ENCODE measurements around the gene MYT1. TPM values are rescaled to one million over a fixed set of nuclear protein-coding genes. Genes with fewer than 3 reads are reported as not detected.

Gene MYT1
- total RNA-seq, 3 donors from 2014 or later (not counting 1 experiment from before 2014, with no cell fraction given), result not detected

DNA sequence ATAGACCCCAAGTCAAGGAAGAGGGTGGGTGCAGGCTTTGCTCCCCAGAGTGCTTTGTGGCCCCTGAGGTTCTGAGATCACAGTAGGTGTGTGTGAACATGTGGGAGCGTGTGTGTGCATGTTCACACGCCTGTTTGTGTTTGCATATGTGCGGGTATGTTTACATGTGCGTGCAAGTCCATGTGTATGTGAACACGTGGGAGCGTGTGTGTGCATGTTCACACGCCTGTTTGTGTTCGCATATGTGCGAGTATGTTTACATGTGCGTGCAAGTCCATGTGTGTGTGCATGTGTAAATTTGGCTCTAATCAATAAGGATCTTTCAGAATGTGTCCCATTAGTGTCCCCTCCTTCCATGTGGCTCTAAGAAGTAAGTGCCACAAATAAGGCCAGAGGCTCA, 49.9 kb downstream of the MYT1 start:
- Histone ChIP-seq H3K36me3 (ENCODE audit: control insufficient read depth, insufficient read depth, low read length) (no peaks in the 10 kb centered on the region), H3K27ac (ENCODE audit: low read length) (no peak overlapping the region), H3K4me1 (ENCODE audit: control insufficient read depth, insufficient read depth, low read length) (peaks cover 1% of the 10 kb centered on the region), H3K4me3 (ENCODE audit: low read length) (no peak overlapping the region), H3K27me3 (ENCODE audit: control insufficient read depth, insufficient read depth, low read length) (no peaks in the 10 kb centered on the region), H3K9me3 (ENCODE audit: control insufficient read depth, insufficient read depth, low read length) (no peaks in the 10 kb centered on the region)
- H3K4me3 Mint-ChIP-seq, result no peak overlapping the region
- intact Hi-C loops (cut with micrococcal nuclease), result no loop called here
- no peak for ATAC-seq
- H3K9me3 Mint-ChIP-seq, result no peaks in the 10 kb centered on the region
- peaks cover 3 to 5% of the 10 kb centered on the region in 2 donors for H3K4me1 Mint-ChIP-seq
- WGBS (ENCODE audit: insufficient coverage), result 94% methylated on average over 10 of the region's 10 CpGs
- no peaks in the 10 kb centered on the region for H3K27me3 Mint-ChIP-seq (ENCODE audit: low read depth in 2 of 2)
- no peaks in the 10 kb centered on the region for H3K36me3 Mint-ChIP-seq
- no peak for DNase-seq
- TF ChIP-seq, protein P1, sequence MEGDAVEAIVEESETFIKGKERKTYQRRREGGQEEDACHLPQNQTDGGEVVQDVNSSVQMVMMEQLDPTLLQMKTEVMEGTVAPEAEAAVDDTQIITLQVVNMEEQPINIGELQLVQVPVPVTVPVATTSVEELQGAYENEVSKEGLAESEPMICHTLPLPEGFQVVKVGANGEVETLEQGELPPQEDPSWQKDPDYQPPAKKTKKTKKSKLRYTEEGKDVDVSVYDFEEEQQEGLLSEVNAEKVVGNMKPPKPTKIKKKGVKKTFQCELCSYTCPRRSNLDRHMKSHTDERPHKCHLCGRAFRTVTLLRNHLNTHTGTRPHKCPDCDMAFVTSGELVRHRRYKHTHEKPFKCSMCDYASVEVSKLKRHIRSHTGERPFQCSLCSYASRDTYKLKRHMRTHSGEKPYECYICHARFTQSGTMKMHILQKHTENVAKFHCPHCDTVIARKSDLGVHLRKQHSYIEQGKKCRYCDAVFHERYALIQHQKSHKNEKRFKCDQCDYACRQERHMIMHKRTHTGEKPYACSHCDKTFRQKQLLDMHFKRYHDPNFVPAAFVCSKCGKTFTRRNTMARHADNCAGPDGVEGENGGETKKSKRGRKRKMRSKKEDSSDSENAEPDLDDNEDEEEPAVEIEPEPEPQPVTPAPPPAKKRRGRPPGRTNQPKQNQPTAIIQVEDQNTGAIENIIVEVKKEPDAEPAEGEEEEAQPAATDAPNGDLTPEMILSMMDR (IDR thresholded peaks at IDR 0.05), result no peak
- no peak overlapping the region for H3K27ac Mint-ChIP-seq

DNA sequence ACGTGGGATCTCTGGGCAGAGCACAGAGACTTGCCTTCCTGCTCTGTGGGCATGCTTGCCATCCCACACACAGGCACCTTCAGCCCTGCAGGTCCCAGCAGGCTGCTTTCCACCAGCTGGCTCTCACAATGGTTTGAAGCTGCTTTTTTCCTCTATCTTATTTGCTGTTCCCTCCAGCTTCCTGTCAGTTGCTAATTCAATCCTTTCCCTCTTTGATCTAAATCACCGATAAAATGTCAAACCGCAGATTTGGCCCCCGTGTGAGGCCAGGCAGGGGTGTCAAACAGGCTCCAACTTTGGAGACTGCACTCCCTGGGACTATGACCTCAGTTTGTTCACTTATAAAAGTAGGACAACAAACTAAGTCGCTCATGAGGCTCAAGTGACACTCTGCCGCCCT, 50.7 kb downstream of the MYT1 start:
- DNase-seq (no peak), ATAC-seq (no peak)
- 46% methylated on average over 6 of the region's 6 CpGs for WGBS (ENCODE audit: insufficient coverage)
- H3K27ac Mint-ChIP-seq, result no peak overlapping the region
- peaks cover 7% of the 10 kb centered on the region for H3K4me1 ChIP-seq (ENCODE audit: control insufficient read depth, insufficient read depth, low read length)
- TF ChIP-seq, protein P1 (IDR thresholded peaks at IDR 0.05), result no peak
- no peaks in the 10 kb centered on the region for H3K27me3 Mint-ChIP-seq (ENCODE audit: low read depth in 2 of 2)
- no peaks in the 10 kb centered on the region for H3K27me3 ChIP-seq (ENCODE audit: control insufficient read depth, insufficient read depth, low read length)
- no peaks in the 10 kb centered on the region for H3K36me3 ChIP-seq (ENCODE audit: control insufficient read depth, insufficient read depth, low read length)
- H3K4me3 Mint-ChIP-seq, result no peak overlapping the region
- no peaks in the 10 kb centered on the region for H3K9me3 ChIP-seq (ENCODE audit: control insufficient read depth, insufficient read depth, low read length)
- peaks cover 5 to 7% of the 10 kb centered on the region in 2 donors for H3K4me1 Mint-ChIP-seq
- intact Hi-C loops (cut with micrococcal nuclease), result no loop called here
- no peak overlapping the region for H3K27ac ChIP-seq (ENCODE audit: low read length)
- no peaks in the 10 kb centered on the region for H3K9me3 Mint-ChIP-seq
- H3K36me3 Mint-ChIP-seq, result no peaks in the 10 kb centered on the region
- no peak overlapping the region for H3K4me3 ChIP-seq (ENCODE audit: low read length)

DNA sequence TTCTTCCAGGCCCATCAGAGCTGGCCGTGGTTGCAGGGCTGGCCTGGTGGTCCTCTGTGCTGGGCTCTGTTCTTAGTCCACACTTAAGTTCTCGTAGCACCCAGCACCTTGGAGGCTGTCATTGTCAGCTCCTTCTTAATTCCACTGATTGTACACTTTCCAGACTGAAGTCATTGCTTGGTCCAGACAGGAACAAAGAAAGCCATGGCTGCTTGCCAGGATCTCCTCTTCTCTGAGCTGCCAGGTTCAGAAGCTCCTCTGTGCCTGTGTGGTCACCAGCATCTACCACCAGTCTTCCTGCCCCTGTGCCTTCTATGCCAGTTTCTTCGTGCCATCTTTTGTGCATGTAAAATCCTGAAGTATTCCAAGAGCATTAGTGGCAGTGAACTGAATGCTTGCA, 51.8 kb downstream of the MYT1 start:
- ATAC-seq (no peak), DNase-seq (no peak)
- no peaks in the 10 kb centered on the region for H3K27me3 Mint-ChIP-seq (ENCODE audit: low read depth in 2 of 2)
- H3K27ac Mint-ChIP-seq, result no peak overlapping the region
- Histone ChIP-seq H3K4me1 (ENCODE audit: control insufficient read depth, insufficient read depth, low read length) (peaks cover 7% of the 10 kb centered on the region), H3K27me3 (ENCODE audit: control insufficient read depth, insufficient read depth, low read length) (no peaks in the 10 kb centered on the region), H3K9me3 (ENCODE audit: control insufficient read depth, insufficient read depth, low read length) (no peaks in the 10 kb centered on the region), H3K36me3 (ENCODE audit: control insufficient read depth, insufficient read depth, low read length) (no peaks in the 10 kb centered on the region), H3K27ac (ENCODE audit: low read length) (no peak overlapping the region), H3K4me3 (ENCODE audit: low read length) (no peak overlapping the region)
- TF ChIP-seq, protein P1 (IDR thresholded peaks at IDR 0.05), result no peak
- no peaks in the 10 kb centered on the region for H3K9me3 Mint-ChIP-seq
- H3K4me3 Mint-ChIP-seq, result no peak overlapping the region
- H3K36me3 Mint-ChIP-seq, result no peaks in the 10 kb centered on the region
- peaks cover 5 to 7% of the 10 kb centered on the region in 2 donors for H3K4me1 Mint-ChIP-seq
- intact Hi-C loops (cut with micrococcal nuclease), result no loop called here
- 76% methylated on average over 3 of the region's 3 CpGs for WGBS (ENCODE audit: insufficient coverage)

DNA sequence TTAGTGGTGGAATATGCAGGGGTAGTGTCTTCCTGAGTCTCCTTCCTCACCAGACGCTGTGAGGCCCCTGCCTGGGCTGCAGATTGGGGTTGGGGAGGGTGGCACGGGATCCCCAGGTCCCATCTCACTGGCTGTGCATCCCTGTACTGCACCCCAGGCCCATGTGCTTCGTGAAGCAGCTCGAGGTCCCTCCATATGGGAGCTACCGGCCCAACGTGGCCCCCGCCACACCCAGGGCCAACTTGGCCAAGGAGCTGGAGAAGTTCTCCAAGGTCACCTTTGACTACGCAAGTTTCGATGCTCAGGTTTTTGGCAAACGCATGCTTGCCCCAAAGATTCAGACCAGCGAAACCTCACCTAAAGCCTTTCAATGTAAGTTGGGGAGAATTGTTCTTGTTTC, 52.7 kb downstream of the MYT1 start:
- Mint-ChIP-seq H3K27ac (no peak overlapping the region), H3K4me1 (peaks cover 5 to 7% of the 10 kb centered on the region in 2 donors), H3K9me3 (no peaks in the 10 kb centered on the region), H3K4me3 (no peak overlapping the region), H3K27me3 (ENCODE audit: low read depth in 2 of 2) (no peaks in the 10 kb centered on the region), H3K36me3 (no peaks in the 10 kb centered on the region)
- ATAC-seq (no peak), DNase-seq (no peak)
- no peaks in the 10 kb centered on the region for H3K36me3 ChIP-seq (ENCODE audit: control insufficient read depth, insufficient read depth, low read length)
- H3K9me3 ChIP-seq (ENCODE audit: control insufficient read depth, insufficient read depth, low read length), result no peaks in the 10 kb centered on the region
- H3K27me3 ChIP-seq (ENCODE audit: control insufficient read depth, insufficient read depth, low read length), result no peaks in the 10 kb centered on the region
- WGBS (ENCODE audit: insufficient coverage), result 90% methylated on average over 11 of the region's 11 CpGs
- TF ChIP-seq, protein P1 (IDR thresholded peaks at IDR 0.05), result no peak
- H3K27ac ChIP-seq (ENCODE audit: low read length), result no peak overlapping the region
- peaks cover 7% of the 10 kb centered on the region for H3K4me1 ChIP-seq (ENCODE audit: control insufficient read depth, insufficient read depth, low read length)
- no peak overlapping the region for H3K4me3 ChIP-seq (ENCODE audit: low read length)
- intact Hi-C loops (cut with micrococcal nuclease), result no loop called here
